Adipocyte (in vitro differentiated cells): ENCODE results near the gene KRTAP13-3.

Experiments
- DNase-seq: peaks from one replicate; pipeline ENCODE4 v3.0.0-alpha.2; 2015; ENCODE audit warnings: low read depth
- H3K27me3 ChIP-seq: replicated peaks from 2 replicates; pipeline ENCODE4 v1.7.0; 2013; ENCODE audit warnings: mild to moderate bottlenecking, low read length, moderate library complexity; ENCODE audit not compliant: control insufficient read depth, insufficient read depth
- H3K36me3 ChIP-seq: 2 replicates; pipeline ENCODE4 v1.7.0; 2013; ENCODE audit warnings: low read length, mild to moderate bottlenecking, moderate library complexity; ENCODE audit not compliant: control insufficient read depth, insufficient read depth, severe bottlenecking
- H3K4me1 ChIP-seq: 2 replicates; pipeline ENCODE4 v1.7.0; 2013; ENCODE audit warnings: mild to moderate bottlenecking, low read length, moderate library complexity; ENCODE audit not compliant: control insufficient read depth, insufficient read depth
- H3K4me3 ChIP-seq: 2 replicates; pipeline ENCODE4 v1.7.0; 2013; ENCODE audit warnings: mild to moderate bottlenecking, low read length, moderate library complexity
- H3K9ac ChIP-seq: 2 replicates; pipeline ENCODE4 v1.7.0; 2013; ENCODE audit warnings: mild to moderate bottlenecking, low read length, moderate library complexity
- H3K9me3 ChIP-seq: 2 replicates; pipeline ENCODE4 v1.7.0; 2013; ENCODE audit warnings: mild to moderate bottlenecking, low read length, moderate library complexity; ENCODE audit not compliant: control insufficient read depth

The KRTAP13-3 gene

GRCh38 chr21:30426731-30427130, 1.0 kb upstream of the KRTAP13-3 start:
- Histone ChIP-seq H3K9me3 (no peaks in the 10 kb centered on the region), H3K4me3 (no peak overlapping the region), H3K9ac (no peak overlapping the region), H3K36me3 (no peaks in the 10 kb centered on the region), H3K4me1 (no peaks in the 10 kb centered on the region), H3K27me3 (peaks cover 3% of the 10 kb centered on the region)
- no peak for DNase-seq

- H3K9ac ChIP-seq = no peak overlapping the region
- DNase-seq = no peak
These were observed 9.7 kb downstream of the KRTAP13-3 start for GRCh38 chr21:30415993-30416392.

GRCh38 chr21:30408782-30409494, 16.8 kb downstream of the KRTAP13-3 start:
- H3K4me1 ChIP-seq = no peaks in the 10 kb centered on the region
- H3K9ac ChIP-seq = peak overlapping the region; percentile 15
- no peak for DNase-seq
- H3K36me3 ChIP-seq = no peaks in the 10 kb centered on the region
- H3K27me3 ChIP-seq = no peaks in the 10 kb centered on the region
- no peaks in the 10 kb centered on the region for H3K9me3 ChIP-seq
- H3K4me3 ChIP-seq = peak overlapping the region; percentile 30

More at GRCh38 chr21:30415993-30416392, 9.7 kb downstream of the KRTAP13-3 start:
- no peak overlapping the region for H3K4me3 ChIP-seq
- H3K27me3 ChIP-seq = no peaks in the 10 kb centered on the region
- no peaks in the 10 kb centered on the region for H3K4me1 ChIP-seq
- no peaks in the 10 kb centered on the region for H3K36me3 ChIP-seq
- H3K9me3 ChIP-seq = peaks cover 7% of the 10 kb centered on the region

GRCh38 chr21:30395731-30396130, 30.0 kb downstream of the KRTAP13-3 start, which contains the start of gene KRTAP13-1:
Gene KRTAP13-1, plus strand, starts transcription at chr21:30396031. Its CDS starts 56 bp downstream, at chr21:30396087.
- no peak within 1 kb of the TSS for H3K4me3 ChIP-seq
- no peaks in the 10 kb centered on the region for H3K4me1 ChIP-seq
- DNase-seq = no peak
- H3K9me3 ChIP-seq = peaks cover 5% of the 10 kb centered on the region
- H3K9ac ChIP-seq = no peak within 1 kb of the TSS
- no peaks in the 10 kb centered on the region for H3K27me3 ChIP-seq
- no peaks in the 10 kb centered on the region for H3K36me3 ChIP-seq

- Histone ChIP-seq H3K4me3 (no peak overlapping the region), H3K36me3 (no peaks in the 10 kb centered on the region)
These were observed 34.2 kb downstream of the KRTAP13-3 start for GRCh38 chr21:30391492-30392025.

GRCh38 chr21:30382201-30382600, 43.5 kb downstream of the KRTAP13-3 start:
- H3K9me3 ChIP-seq = no peaks in the 10 kb centered on the region
- no peak overlapping the region for H3K4me3 ChIP-seq
- no peaks in the 10 kb centered on the region for H3K27me3 ChIP-seq
- no peaks in the 10 kb centered on the region for H3K36me3 ChIP-seq
- H3K9ac ChIP-seq = no peak overlapping the region
- DNase-seq = no peak
- no peaks in the 10 kb centered on the region for H3K4me1 ChIP-seq

More at GRCh38 chr21:30391492-30392025, 34.2 kb downstream of the KRTAP13-3 start:
- H3K4me1 ChIP-seq = no peaks in the 10 kb centered on the region
- H3K9ac ChIP-seq = no peak overlapping the region
- peaks cover 9% of the 10 kb centered on the region for H3K9me3 ChIP-seq
- DNase-seq = no peak
- H3K27me3 ChIP-seq = no peaks in the 10 kb centered on the region
